ENCODE measurements around the gene ANKRD60. TPM values are rescaled to one million over a fixed set of nuclear protein-coding genes. Genes with fewer than 3 reads are reported as not detected.
A peak's percentile ranks its signal among the peaks of the same experiment; 100 is the strongest.

Gene ANKRD60
- total RNA-seq, 1 experiment from 2014 or later, result not detected

GRCh38 chr20:58237318-58238132 is 9.1 kb upstream of the ANKRD60 start:
- POLR2A ChIA-PET, result no interaction called here
- Mint-ChIP-seq H3K27ac (0 out of 2 replicates have a peak overlapping the region, but pooled peaks have one; percentile 21), H3K4me3 (no peak overlapping the region), H3K9me3 (no peaks in the 10 kb centered on the region), H3K27me3 (ENCODE audit: low read depth) (peaks cover 9% of the 10 kb centered on the region), H3K36me3 (peaks cover 7% of the 10 kb centered on the region; the same call in 1 of the 2 replicates), H3K4me1 (peaks cover 23% of the 10 kb centered on the region)
- CTCF ChIA-PET, result interaction anchor here (0.6 to 2.0 kb wide), 4 partner anchors 11 to 138 kb away, joined by 3 to 9 read pairs (median 8); no protein-coding TSS in a partner anchor
- TF ChIP-seq CBFB (CRISPR knock-in tag; IDR thresholded peaks at IDR 0.05; ENCODE audit: low read depth) (no peak), GABPB1 (CRISPR knock-in tag; IDR thresholded peaks at IDR 0.05) (no peak), TP53 (CRISPR knock-in tag; IDR thresholded peaks at IDR 0.05) (no peak), NR2C2 (CRISPR knock-in tag; IDR thresholded peaks at IDR 0.05) (no peak), SOX15 (CRISPR knock-in tag; IDR thresholded peaks at IDR 0.05) (no peak), ZBTB21 (CRISPR knock-in tag; IDR thresholded peaks at IDR 0.05; ENCODE audit: borderline replicate concordance) (no peak), FOXK1 (CRISPR knock-in tag; IDR thresholded peaks at IDR 0.05) (no peak), ATF3 (CRISPR knock-in tag; conservative IDR thresholded peaks at IDR 0.05) (no peak), GTF2I (CRISPR knock-in tag; conservative IDR thresholded peaks at IDR 0.05) (no peak), MXD4 (CRISPR knock-in tag; IDR thresholded peaks at IDR 0.05; ENCODE audit: borderline replicate concordance) (no peak), GRHL2 (CRISPR knock-in tag; IDR thresholded peaks at IDR 0.05; ENCODE audit: insufficient replicate concordance, severe bottlenecking) (no peak), ZNF121 (CRISPR knock-in tag; IDR thresholded peaks at IDR 0.05) (no peak), TEAD4 (CRISPR knock-in tag; IDR thresholded peaks at IDR 0.05) (no peak), PRRX2 (CRISPR knock-in tag; IDR thresholded peaks at IDR 0.05) (no peak), JAZF1 (CRISPR knock-in tag; IDR thresholded peaks at IDR 0.05) (no peak)
- ATAC-seq, result no peak
- no peak for DNase-seq (ENCODE audit: low spot score)

- Mint-ChIP-seq H3K27me3 (ENCODE audit: low read depth) (peaks cover 9% of the 10 kb centered on the region), H3K27ac (0 out of 2 replicates have a peak overlapping the region, but pooled peaks have one; percentile 21), H3K4me1 (peaks cover 18% of the 10 kb centered on the region), H3K36me3 (0 out of 2 replicates have a peak, but pooled peaks cover 2% of the 10 kb centered on the region), H3K4me3 (peak overlapping the region; percentile 72), H3K9me3 (no peaks in the 10 kb centered on the region)
- ChIA-PET POLR2A (no interaction called here), CTCF (interaction anchor here (1.0 kb wide), 1 partner anchor 123 kb away, joined by 7 read pairs; no protein-coding TSS in a partner anchor)
- peak; percentile 79 for ATAC-seq
- DNase-seq (ENCODE audit: low spot score), result peak; percentile 82
- peak; percentile 68; the same call in 1 of the 2 replicates for TF ChIP-seq SMAD3 (CRISPR knock-in tag; IDR thresholded peaks at IDR 0.05; ENCODE audit: borderline replicate concordance)
- no peak for TF ChIP-seq SOX15 (CRISPR knock-in tag; IDR thresholded peaks at IDR 0.05)
- TF ChIP-seq MAX (CRISPR knock-in tag; IDR thresholded peaks at IDR 0.05), result peak; percentile 96
- no peak for TF ChIP-seq KAT7 (CRISPR knock-in tag; IDR thresholded peaks at IDR 0.05; ENCODE audit: borderline replicate concordance)
- no peak for TF ChIP-seq ZNF396 (CRISPR knock-in tag; IDR thresholded peaks at IDR 0.05; ENCODE audit: borderline replicate concordance)
- TF ChIP-seq TP53 (CRISPR knock-in tag; IDR thresholded peaks at IDR 0.05), result 0 out of 2 replicates have a peak, but pooled peaks have one; percentile 72
- no peak for TF ChIP-seq OVOL2 (CRISPR knock-in tag; IDR thresholded peaks at IDR 0.05; ENCODE audit: borderline replicate concordance)
- TF ChIP-seq ZNF512 (CRISPR knock-in tag; IDR thresholded peaks at IDR 0.05; ENCODE audit: borderline replicate concordance), result no peak
- TF ChIP-seq CTCF (IDR thresholded peaks at IDR 0.05), result peak; percentile 90
- TF ChIP-seq NFE2L1 (CRISPR knock-in tag; IDR thresholded peaks at IDR 0.05), result 0 out of 2 replicates have a peak, but pooled peaks have one; percentile 32
- no peak for TF ChIP-seq ZNF138 (CRISPR knock-in tag; conservative IDR thresholded peaks at IDR 0.05)
- TF ChIP-seq NFYB (CRISPR knock-in tag; conservative IDR thresholded peaks at IDR 0.05; ENCODE audit: low read depth), result no peak
- peak; percentile 7; the same call in 1 of the 2 replicates for TF ChIP-seq ZNF281 (CRISPR knock-in tag; IDR thresholded peaks at IDR 0.05)
Observed at GRCh38 chr20:58236612-58237317, 8.3 kb upstream of the ANKRD60 start.

Data from WTC11 (cell line).